ENCODE data around the gene LTBP3.

Gene LTBP3

GRCh38 chr11:65585396-65586246 lies 27.5 kb upstream of the LTBP3 start:
- no peaks in the 10 kb centered on the region; the same call in 1 of the 2 replicates for H3K4me1 ChIP-seq (ENCODE audit: control insufficient read depth, insufficient read depth, low read length)
- H3K27ac ChIP-seq (ENCODE audit: low read length) = no peak overlapping the region
- no peaks in the 10 kb centered on the region for H3K9me3 ChIP-seq (ENCODE audit: control insufficient read depth, insufficient read depth, low read length)
- DNase-seq (ENCODE audit: low read depth, low spot score) = no peak
- no CpG with 5 or more reads among the region's 51 CpGs for WGBS (ENCODE audit: insufficient coverage, insufficient read length)
- H3K27me3 ChIP-seq (ENCODE audit: control insufficient read depth, insufficient read depth, low read length) = peaks cover 11% of the 10 kb centered on the region
- no peak overlapping the region for H3K4me3 ChIP-seq (ENCODE audit: low read length)
- H3K36me3 ChIP-seq (ENCODE audit: control insufficient read depth, insufficient read depth, low read length) = no peaks in the 10 kb centered on the region; the same call in 1 of the 2 replicates

DNA sequence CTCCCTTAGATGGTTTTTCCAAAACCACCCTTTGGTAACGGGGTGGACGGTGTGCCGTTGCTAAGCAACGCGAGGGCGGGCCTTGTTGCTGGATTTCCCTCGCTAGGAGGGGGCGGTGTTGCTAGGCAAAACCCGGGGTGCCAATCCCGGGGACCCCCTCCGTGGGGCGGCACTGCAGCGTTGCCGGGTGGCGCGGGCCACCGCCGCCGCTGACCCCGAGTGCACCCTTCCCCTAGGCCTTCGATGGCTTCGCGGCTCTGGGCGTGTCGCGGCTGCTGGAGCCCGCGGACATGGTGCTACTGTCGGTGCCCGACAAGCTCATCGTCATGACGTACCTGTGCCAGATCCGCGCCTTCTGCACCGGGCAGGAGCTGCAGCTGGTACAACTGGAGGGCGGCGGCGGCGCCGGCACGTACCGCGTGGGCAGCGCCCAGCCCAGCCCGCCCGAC lies 26.6 kb upstream of the LTBP3 start:
- WGBS (ENCODE audit: insufficient coverage, insufficient read length) = no CpG with 5 or more reads among the region's 46 CpGs
- H3K36me3 ChIP-seq (ENCODE audit: control insufficient read depth, insufficient read depth, low read length) = peaks cover 3% of the 10 kb centered on the region

DNA sequence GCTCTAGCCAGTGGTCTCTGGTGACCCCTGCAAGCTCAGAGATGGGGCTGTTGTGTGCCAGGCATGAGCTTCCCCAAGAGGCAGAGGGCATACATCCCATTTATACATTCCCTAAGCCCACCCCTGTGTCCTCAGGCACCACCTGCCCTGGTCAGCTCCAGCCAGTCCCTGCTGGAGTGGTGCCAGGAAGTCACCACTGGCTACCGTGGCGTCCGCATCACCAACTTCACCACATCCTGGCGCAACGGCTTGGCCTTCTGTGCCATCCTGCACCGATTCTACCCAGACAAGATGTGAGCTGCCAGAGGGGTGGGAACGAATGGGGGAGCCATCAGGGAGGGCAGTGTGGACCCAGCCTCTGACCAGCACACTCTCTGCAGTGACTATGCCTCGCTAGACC lies 25.9 kb upstream of the LTBP3 start:
- no peak overlapping the region for H3K27ac ChIP-seq (ENCODE audit: low read length)
- H3K36me3 ChIP-seq (ENCODE audit: control insufficient read depth, insufficient read depth, low read length) = peaks cover 3% of the 10 kb centered on the region
- H3K27me3 ChIP-seq (ENCODE audit: control insufficient read depth, insufficient read depth, low read length) = peaks cover 11% of the 10 kb centered on the region
- no CpG with 5 or more reads among the region's 8 CpGs for WGBS (ENCODE audit: insufficient coverage, insufficient read length)
- H3K9me3 ChIP-seq (ENCODE audit: control insufficient read depth, insufficient read depth, low read length) = no peaks in the 10 kb centered on the region
- DNase-seq (ENCODE audit: low read depth, low spot score) = no peak
- no peaks in the 10 kb centered on the region; the same call in 1 of the 2 replicates for H3K4me1 ChIP-seq (ENCODE audit: control insufficient read depth, insufficient read depth, low read length)
- no peak overlapping the region for H3K4me3 ChIP-seq (ENCODE audit: low read length)

More for the DNA sequence above, 26.6 kb upstream of the LTBP3 start:
- H3K27me3 ChIP-seq (ENCODE audit: control insufficient read depth, insufficient read depth, low read length) = peaks cover 11% of the 10 kb centered on the region
- peak overlapping the region; percentile 3; the same call in 1 of the 2 replicates for H3K4me3 ChIP-seq (ENCODE audit: low read length)
- no peak overlapping the region for H3K27ac ChIP-seq (ENCODE audit: low read length)
- no peaks in the 10 kb centered on the region; the same call in 1 of the 2 replicates for H3K4me1 ChIP-seq (ENCODE audit: control insufficient read depth, insufficient read depth, low read length)
- H3K9me3 ChIP-seq (ENCODE audit: control insufficient read depth, insufficient read depth, low read length) = no peaks in the 10 kb centered on the region
- DNase-seq (ENCODE audit: low read depth, low spot score) = no peak

- Histone ChIP-seq H3K4me3 (ENCODE audit: low read length) (no peak overlapping the region), H3K27ac (ENCODE audit: low read length) (no peak overlapping the region), H3K27me3 (ENCODE audit: control insufficient read depth, insufficient read depth, low read length) (peaks cover 11% of the 10 kb centered on the region), H3K9me3 (ENCODE audit: control insufficient read depth, insufficient read depth, low read length) (no peaks in the 10 kb centered on the region), H3K4me1 (ENCODE audit: control insufficient read depth, insufficient read depth, low read length) (no peaks in the 10 kb centered on the region; the same call in 1 of the 2 replicates), H3K36me3 (ENCODE audit: control insufficient read depth, insufficient read depth, low read length) (peaks cover 3% of the 10 kb centered on the region)
- no CpG with 5 or more reads among the region's 10 CpGs for WGBS (ENCODE audit: insufficient coverage, insufficient read length)
- DNase-seq (ENCODE audit: low read depth, low spot score) = no peak
These were observed 25.4 kb upstream of the LTBP3 start for GRCh38 chr11:65583589-65583988.

GRCh38 chr11:65581928-65582327 lies 23.8 kb upstream of the LTBP3 start:
- no peak overlapping the region for H3K4me3 ChIP-seq (ENCODE audit: low read length)
- WGBS (ENCODE audit: insufficient coverage, insufficient read length) = no CpG with 5 or more reads among the region's 3 CpGs
- peaks cover 11% of the 10 kb centered on the region for H3K27me3 ChIP-seq (ENCODE audit: control insufficient read depth, insufficient read depth, low read length)
- no peaks in the 10 kb centered on the region for H3K9me3 ChIP-seq (ENCODE audit: control insufficient read depth, insufficient read depth, low read length)
- DNase-seq (ENCODE audit: low read depth, low spot score) = no peak
- peaks cover 3% of the 10 kb centered on the region for H3K36me3 ChIP-seq (ENCODE audit: control insufficient read depth, insufficient read depth, low read length)
- H3K27ac ChIP-seq (ENCODE audit: low read length) = no peak overlapping the region
- peaks cover 1% of the 10 kb centered on the region; the same call in 1 of the 2 replicates for H3K4me1 ChIP-seq (ENCODE audit: control insufficient read depth, insufficient read depth, low read length)

DNA sequence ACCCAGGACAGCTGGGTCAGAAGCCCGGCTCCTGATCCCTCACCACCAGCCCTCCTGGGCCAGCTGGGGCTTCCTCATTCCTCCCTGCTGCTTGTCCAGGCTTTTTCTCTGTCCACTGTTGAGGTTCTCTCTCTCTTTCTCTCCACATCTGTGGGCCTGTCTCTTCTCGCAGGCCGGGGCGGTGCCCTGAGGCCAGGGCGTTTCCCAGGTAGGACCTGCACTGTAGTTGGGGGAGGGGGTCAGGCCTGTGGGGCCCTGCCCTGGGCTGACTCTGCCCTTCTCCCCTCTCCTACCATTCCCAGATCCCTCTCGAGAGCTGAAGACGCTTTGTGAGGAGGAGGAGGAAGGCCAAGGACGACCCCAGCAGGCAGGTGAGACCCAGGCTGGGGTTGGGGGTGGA lies 22.6 kb upstream of the LTBP3 start:
- no peak for DNase-seq (ENCODE audit: low read depth, low spot score)
- Histone ChIP-seq H3K9me3 (ENCODE audit: control insufficient read depth, insufficient read depth, low read length) (no peaks in the 10 kb centered on the region), H3K36me3 (ENCODE audit: control insufficient read depth, insufficient read depth, low read length) (peaks cover 3% of the 10 kb centered on the region), H3K4me3 (ENCODE audit: low read length) (no peak overlapping the region), H3K27ac (ENCODE audit: low read length) (no peak overlapping the region), H3K4me1 (ENCODE audit: control insufficient read depth, insufficient read depth, low read length) (0 out of 2 replicates have a peak, but pooled peaks cover 1% of the 10 kb centered on the region), H3K27me3 (ENCODE audit: control insufficient read depth, insufficient read depth, low read length) (peaks cover 10% of the 10 kb centered on the region)
- no CpG with 5 or more reads among the region's 8 CpGs for WGBS (ENCODE audit: insufficient coverage, insufficient read length)

DNA sequence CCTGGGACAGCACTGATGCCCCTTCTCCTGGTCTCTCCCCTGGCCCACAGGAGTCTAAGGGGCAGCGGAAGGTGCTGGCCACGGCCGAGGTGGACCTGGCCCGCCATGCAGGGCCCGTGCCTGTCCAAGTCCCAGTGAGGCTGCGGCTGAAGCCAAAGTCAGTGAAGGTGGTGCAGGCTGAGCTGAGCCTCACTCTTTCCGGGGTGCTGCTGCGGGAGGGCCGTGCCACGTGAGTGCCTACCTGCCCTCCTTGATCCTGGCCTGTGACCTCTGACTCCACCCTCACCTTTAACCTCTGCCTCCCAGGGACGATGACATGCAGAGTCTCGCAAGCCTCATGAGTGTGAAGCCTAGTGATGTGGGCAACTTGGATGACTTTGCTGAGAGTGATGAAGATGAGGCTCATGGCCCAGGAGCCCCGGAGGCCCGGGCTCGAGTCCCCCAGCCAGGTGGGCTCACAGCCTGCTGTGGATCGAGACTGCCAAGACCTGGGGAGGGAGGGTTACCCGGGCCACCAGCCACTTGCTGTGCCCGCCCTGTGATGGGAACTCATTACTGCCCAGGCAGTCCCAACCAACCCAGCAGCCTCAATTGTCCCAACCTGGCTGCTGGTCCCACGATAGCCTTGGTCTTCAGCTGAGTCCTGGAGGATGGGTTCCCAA lies 22.0 kb upstream of the LTBP3 start:
- Histone ChIP-seq H3K36me3 (ENCODE audit: control insufficient read depth, insufficient read depth, low read length) (peaks cover 3% of the 10 kb centered on the region), H3K4me1 (ENCODE audit: control insufficient read depth, insufficient read depth, low read length) (peaks cover 4% of the 10 kb centered on the region; the same call in 1 of the 2 replicates), H3K27me3 (ENCODE audit: control insufficient read depth, insufficient read depth, low read length) (peaks cover 11% of the 10 kb centered on the region), H3K9me3 (ENCODE audit: control insufficient read depth, insufficient read depth, low read length) (no peaks in the 10 kb centered on the region), H3K27ac (ENCODE audit: low read length) (no peak overlapping the region), H3K4me3 (ENCODE audit: low read length) (no peak overlapping the region)
- no CpG with 5 or more reads among the region's 19 CpGs for WGBS (ENCODE audit: insufficient coverage, insufficient read length)
- DNase-seq (ENCODE audit: low read depth, low spot score) = no peak

- Histone ChIP-seq H3K4me3 (ENCODE audit: low read length) (no peak overlapping the region), H3K27ac (ENCODE audit: low read length) (no peak overlapping the region)
- no CpG with 5 or more reads among the region's 4 CpGs for WGBS (ENCODE audit: insufficient coverage, insufficient read length)
These were observed 21.1 kb upstream of the LTBP3 start for GRCh38 chr11:65579291-65579690.

GRCh38 chr11:65578667-65579066 lies 20.5 kb upstream of the LTBP3 start:
- Histone ChIP-seq H3K9me3 (ENCODE audit: control insufficient read depth, insufficient read depth, low read length) (no peaks in the 10 kb centered on the region), H3K27ac (ENCODE audit: low read length) (no peak overlapping the region), H3K4me3 (ENCODE audit: low read length) (no peak overlapping the region), H3K27me3 (ENCODE audit: control insufficient read depth, insufficient read depth, low read length) (peaks cover 7% of the 10 kb centered on the region), H3K4me1 (ENCODE audit: control insufficient read depth, insufficient read depth, low read length) (peaks cover 7% of the 10 kb centered on the region; the same call in 1 of the 2 replicates), H3K36me3 (ENCODE audit: control insufficient read depth, insufficient read depth, low read length) (peaks cover 3% of the 10 kb centered on the region)
- no peak for DNase-seq (ENCODE audit: low read depth, low spot score)
- no CpG with 5 or more reads among the region's 3 CpGs for WGBS (ENCODE audit: insufficient coverage, insufficient read length)

More at GRCh38 chr11:65579291-65579690, 21.1 kb upstream of the LTBP3 start:
- Histone ChIP-seq H3K36me3 (ENCODE audit: control insufficient read depth, insufficient read depth, low read length) (peaks cover 3% of the 10 kb centered on the region), H3K9me3 (ENCODE audit: control insufficient read depth, insufficient read depth, low read length) (no peaks in the 10 kb centered on the region), H3K4me1 (ENCODE audit: control insufficient read depth, insufficient read depth, low read length) (peaks cover 5% of the 10 kb centered on the region; the same call in 1 of the 2 replicates), H3K27me3 (ENCODE audit: control insufficient read depth, insufficient read depth, low read length) (peaks cover 12% of the 10 kb centered on the region)
- DNase-seq (ENCODE audit: low read depth, low spot score) = no peak

DNA sequence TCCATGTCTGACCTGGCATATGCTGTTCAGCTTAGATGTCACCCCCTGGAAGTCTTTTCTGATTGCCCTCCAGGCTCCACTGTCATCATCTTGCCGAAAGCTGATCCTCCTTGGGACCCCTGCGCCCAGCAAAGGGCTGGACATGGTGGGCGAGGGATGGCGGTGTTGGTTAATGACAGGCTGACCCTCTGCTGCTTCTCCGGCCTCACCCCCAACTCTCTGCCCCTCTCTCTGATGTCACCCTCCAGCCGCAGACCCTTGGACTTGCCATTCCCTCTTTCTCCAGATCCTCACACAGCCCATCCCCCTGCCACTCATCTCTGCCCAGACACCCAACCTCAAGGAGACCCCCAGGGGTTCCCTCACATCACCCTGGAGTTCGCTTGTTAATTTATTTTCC lies 20.0 kb upstream of the LTBP3 start:
- DNase-seq (ENCODE audit: low read depth, low spot score) = no peak
- no peak overlapping the region for H3K27ac ChIP-seq (ENCODE audit: low read length)
- no peaks in the 10 kb centered on the region for H3K9me3 ChIP-seq (ENCODE audit: control insufficient read depth, insufficient read depth, low read length)
- peaks cover 7% of the 10 kb centered on the region; the same call in 1 of the 2 replicates for H3K4me1 ChIP-seq (ENCODE audit: control insufficient read depth, insufficient read depth, low read length)
- H3K4me3 ChIP-seq (ENCODE audit: low read length) = no peak overlapping the region
- WGBS (ENCODE audit: insufficient coverage, insufficient read length) = no CpG with 5 or more reads among the region's 7 CpGs
- peaks cover 3% of the 10 kb centered on the region for H3K36me3 ChIP-seq (ENCODE audit: control insufficient read depth, insufficient read depth, low read length)
- peaks cover 7% of the 10 kb centered on the region for H3K27me3 ChIP-seq (ENCODE audit: control insufficient read depth, insufficient read depth, low read length)

Measured in iPS DF 6.9 (cell line).